Stimulated activated CD8-positive, alpha-beta memory T cell treated with anti-CD3 and anti-CD28 coated beads, Interleukin-4, amount 100 ng/mL, for 4 hours (primary cell): ENCODE data around the gene GREB1L.
"Not testable (repeated sequence)": the region's sequence is repeated elsewhere in the genome, so short reads cannot be mapped to it uniquely, and the experiment has no call there.

Experiments used
- DNase-seq, 2 donors: peaks; one replicate each; pipeline ENCODE4 v3.0.0-alpha.2; 2020; ENCODE audit warnings: low read depth in 2 of 2, low spot score in 1 of 2

Gene GREB1L

GRCh38 chr18:21303895-21304294 lies 61.9 kb downstream of the GREB1L start:
- DNase-seq: no peak

- DNase-seq: no peak
Observed at GRCh38 chr18:21305621-21306020, 63.6 kb downstream of the GREB1L start.

- DNase-seq: no peak
Observed at GRCh38 chr18:21306368-21306767, 64.3 kb downstream of the GREB1L start.

GRCh38 chr18:21307578-21307977 lies 65.5 kb downstream of the GREB1L start:
- DNase-seq: no peak

GRCh38 chr18:21309248-21309647 lies 67.2 kb downstream of the GREB1L start:
- DNase-seq: no peak

- not testable (repeated sequence) for DNase-seq
Observed at GRCh38 chr18:21311980-21312379, 69.9 kb downstream of the GREB1L start.

- no peak for DNase-seq
Observed at GRCh38 chr18:21313576-21313975, 71.5 kb downstream of the GREB1L start.

- no peak for DNase-seq
Observed at GRCh38 chr18:21314724-21315123, 72.7 kb downstream of the GREB1L start.

- DNase-seq: not testable (repeated sequence)
Observed at GRCh38 chr18:21315126-21315525, 73.1 kb downstream of the GREB1L start.

GRCh38 chr18:21315741-21316197 lies 73.7 kb downstream of the GREB1L start:
- DNase-seq: no peak

- no peak for DNase-seq
Observed at GRCh38 chr18:21316296-21316695, 74.3 kb downstream of the GREB1L start.

- DNase-seq: no peak
Observed at GRCh38 chr18:21321711-21322110, 79.7 kb downstream of the GREB1L start.

GRCh38 chr18:21327101-21327500 lies 85.1 kb downstream of the GREB1L start:
- no peak for DNase-seq

- no peak for DNase-seq
Observed at GRCh38 chr18:21330122-21330701, 88.2 kb downstream of the GREB1L start.

GRCh38 chr18:21331065-21331464 lies 89.0 kb downstream of the GREB1L start:
- no peak for DNase-seq

- DNase-seq: no peak
Observed at GRCh38 chr18:21335927-21336488, 94.0 kb downstream of the GREB1L start.

GRCh38 chr18:21336846-21337245 lies 94.8 kb downstream of the GREB1L start:
- DNase-seq: no peak

- DNase-seq: no peak
Observed at GRCh38 chr18:21341141-21341540, 99.1 kb downstream of the GREB1L start.

GRCh38 chr18:21342372-21342771 lies 100.3 kb downstream of the GREB1L start:
- no peak for DNase-seq

- no peak for DNase-seq
Observed at GRCh38 chr18:21344860-21345259, 102.8 kb downstream of the GREB1L start.

GRCh38 chr18:21345840-21346239 lies 103.8 kb downstream of the GREB1L start:
- DNase-seq: no peak

- no peak for DNase-seq
Observed at GRCh38 chr18:21359746-21360145, 117.7 kb downstream of the GREB1L start.

GRCh38 chr18:21361307-21361880 lies 119.4 kb downstream of the GREB1L start:
- DNase-seq: no peak
